Ishikawa (cell line): ENCODE measurements around the gene GCH1.

ENCODE experiments used
- CEBPB ChIP-seq: IDR thresholded peaks from 2 replicates; pipeline ENCODE4 v1.6.1; 2012
- CREB1 ChIP-seq: IDR thresholded peaks from 2 replicates; pipeline ENCODE4 v1.6.1; 2012; ENCODE audit warnings: low read depth
- EGR1 ChIP-seq: IDR thresholded peaks from 2 replicates; pipeline ENCODE4 v1.6.1; 2012
- EP300 ChIP-seq: IDR thresholded peaks from 2 replicates; pipeline ENCODE4 v1.6.1; 2012; ENCODE audit warnings: borderline replicate concordance
- FOXM1 ChIP-seq: IDR thresholded peaks from 2 replicates; pipeline ENCODE4 v1.6.1; 2012; ENCODE audit warnings: low read depth, borderline replicate concordance
- MAX ChIP-seq: IDR thresholded peaks from 2 replicates; pipeline ENCODE4 v1.6.1; 2012
- NFIC ChIP-seq: IDR thresholded peaks from 2 replicates; pipeline ENCODE4 v1.6.1; 2012
- RAD21 ChIP-seq: IDR thresholded peaks from 2 replicates; pipeline ENCODE4 v1.6.1; 2012; ENCODE audit warnings: low read depth
- REST ChIP-seq: IDR thresholded peaks from 2 replicates; pipeline ENCODE4 v1.6.1; 2012; ENCODE audit warnings: low read depth, mild to moderate bottlenecking
- TAF1 ChIP-seq: IDR thresholded peaks from 2 replicates; pipeline ENCODE4 v1.6.1; 2012; ENCODE audit warnings: low read depth, mild to moderate bottlenecking
- TCF12 ChIP-seq: IDR thresholded peaks from 2 replicates; pipeline ENCODE4 v1.6.1; 2012; ENCODE audit warnings: low read depth
- TEAD4 ChIP-seq: IDR thresholded peaks from 2 replicates; pipeline ENCODE4 v1.6.1; 2012
- USF1 ChIP-seq: IDR thresholded peaks from 2 replicates; pipeline ENCODE4 v1.6.1; 2012
- YY1 ChIP-seq: IDR thresholded peaks from 2 replicates; pipeline ENCODE4 v1.6.1; 2012; ENCODE audit warnings: low read depth
- ZBTB7A ChIP-seq: IDR thresholded peaks from 2 replicates; pipeline ENCODE4 v1.6.1; 2012; ENCODE audit warnings: low read depth

The GCH1 gene

GRCh38 chr14:54942913-54943312 is 40.3 kb upstream of the GCH1 start:
- no peak for TF ChIP-seq MAX
- TF ChIP-seq ZBTB7A: no peak
- no peak for TF ChIP-seq FOXM1

- TF ChIP-seq RAD21 (no peak), TAF1 (no peak), TEAD4 (no peak), YY1 (no peak), NFIC (no peak), ZBTB7A (no peak), TCF12 (no peak), CEBPB (no peak), REST (no peak)
Observed at GRCh38 chr14:54936816-54937215, 34.2 kb upstream of the GCH1 start.

GRCh38 chr14:54935958-54936357 is 33.3 kb upstream of the GCH1 start:
- TF ChIP-seq NFIC (no peak), EP300 (no peak), CEBPB (no peak), EGR1 (no peak), TCF12 (no peak), TAF1 (no peak), MAX (no peak), TEAD4 (no peak), ZBTB7A (no peak), USF1 (no peak), CREB1 (no peak), REST (no peak), FOXM1 (no peak), YY1 (no peak), RAD21 (no peak)

- no peak for TF ChIP-seq TCF12
- TF ChIP-seq ZBTB7A: no peak
- no peak for TF ChIP-seq REST
- TF ChIP-seq TAF1: no peak
Observed at GRCh38 chr14:54935100-54935499, 32.5 kb upstream of the GCH1 start.

GRCh38 chr14:54933006-54933405 is 30.4 kb upstream of the GCH1 start:
- TF ChIP-seq USF1: no peak
- no peak for TF ChIP-seq FOXM1
- no peak for TF ChIP-seq EGR1
- no peak for TF ChIP-seq NFIC
- TF ChIP-seq CEBPB: no peak
- no peak for TF ChIP-seq ZBTB7A
- TF ChIP-seq TCF12: no peak
- TF ChIP-seq MAX: no peak
- no peak for TF ChIP-seq YY1
- TF ChIP-seq RAD21: no peak
- no peak for TF ChIP-seq REST
- TF ChIP-seq EP300: no peak
- no peak for TF ChIP-seq CREB1
- no peak for TF ChIP-seq TAF1
